OCI-LY1 (cell line): Measurements from ENCODE around the gene MYBL2.

Experiments
- CTCF ChIP-seq: fragments of 200-600 bp; sonication (generic), shearing (Covaris generic); IDR thresholded peaks from 2 replicates; pipeline ENCODE4 v1.5.1; 2017; ENCODE audit warnings: mild to moderate bottlenecking, antibody characterized with exemption, low read length, moderate library complexity, mixed read lengths
- EZH2 ChIP-seq: fragments of 200-600 bp; sonication (generic), shearing (Covaris generic); IDR thresholded peaks from 2 replicates; pipeline ENCODE4 v1.8.0; 2017; ENCODE audit warnings: borderline replicate concordance, mixed run types, mild to moderate bottlenecking, antibody characterized with exemption, low read length, moderate library complexity, mixed read lengths

- TF ChIP-seq CTCF (no peak), EZH2 (no peak)
Observed at GRCh38 chr20:43728686-43729255, 61.9 kb downstream of the MYBL2 start.
